Natural killer cell treated with Interleukin-12 subunit alpha and Interleukin-12 subunit beta and Interleukin-15 and Interleukin-18, amount 100 ng/mL, for 72 hours (primary cell): ENCODE data around the gene ALPL. TPM values are rescaled to one million over a fixed set of nuclear protein-coding genes. Genes with fewer than 3 reads are reported as not detected.

Experiments
- ATAC-seq, 2 donors: fragments of 150-1000 bp; cut with Tn5 transposase in 1 of 2; sonication (Bioruptor Pico), chemical (Tn5 transposase) in 1 of 2; 2 replicates each; pipeline ENCODE4 v1.10.0; 2021
- DNase-seq: peaks from one replicate; pipeline ENCODE4 v3.0.0; 2022; ENCODE audit warnings: low spot score
- H3K27ac Mint-ChIP-seq, 2 donors: 1 replicate in 1 of 2; 2 replicates in 1 of 2; pipeline ENCODE4 v1.8.0; 2022; ENCODE audit warnings: mixed read lengths in 2 of 2, mild to moderate bottlenecking in 1 of 2, moderate library complexity in 1 of 2
- H3K27me3 Mint-ChIP-seq, 2 donors: 1 replicate in 1 of 2; 2 replicates in 1 of 2; pipeline ENCODE4 v1.8.0; 2022; ENCODE audit warnings: mixed read lengths in 2 of 2
- H3K36me3 Mint-ChIP-seq: one replicate; pipeline ENCODE4 v1.8.0; 2022; ENCODE audit warnings: mixed read lengths
- H3K4me1 Mint-ChIP-seq, 2 donors: 1 replicate in 1 of 2; 2 replicates in 1 of 2; pipeline ENCODE4 v1.8.0; 2022; ENCODE audit warnings: low read depth in 2 of 2, mixed read lengths in 2 of 2, mild to moderate bottlenecking in 1 of 2
- H3K4me3 Mint-ChIP-seq: one replicate; pipeline ENCODE4 v1.8.0; 2022; ENCODE audit warnings: mixed read lengths
- H3K9me3 Mint-ChIP-seq: 2 replicates; pipeline ENCODE4 v1.8.0; 2022; ENCODE audit warnings: mixed read lengths
- total RNA-seq, 2 donors: library from RNA; stranded (reverse); gene quantifications; one replicate each; pipeline ENCODE4 v1.2.3, GENCODE V29; 2022

ALPL gene
- total RNA-seq, 2 donors from 2014 or later, result not detected

DNA sequence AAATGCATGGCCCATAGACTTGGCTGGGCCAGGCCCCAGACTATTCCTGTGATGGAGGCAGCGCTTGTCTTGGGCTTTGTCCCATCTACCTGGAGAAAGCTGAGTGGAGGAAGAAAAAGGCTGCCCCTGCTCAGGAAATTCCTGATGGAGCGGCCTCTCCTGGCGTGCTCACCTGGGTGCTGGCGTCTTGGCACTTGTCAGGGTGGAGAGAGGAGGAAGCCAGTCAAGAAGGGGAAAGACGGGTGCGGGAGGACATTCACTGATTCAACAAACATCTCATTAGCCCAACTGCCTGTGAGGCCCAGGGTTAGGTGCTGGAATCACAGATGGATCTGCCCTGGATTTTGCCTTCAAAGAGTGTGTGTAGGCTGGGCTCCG lies 16.1 kb downstream of the ALPL start:
- peaks cover 3 to 6% of the 10 kb centered on the region in 2 donors for H3K4me1 Mint-ChIP-seq
- no peaks in the 10 kb centered on the region for H3K9me3 Mint-ChIP-seq
- no peak for DNase-seq
- ATAC-seq, result no peak
- no peak overlapping the region for H3K4me3 Mint-ChIP-seq
- peaks cover 0 to 4% of the 10 kb centered on the region in 2 donors for H3K27me3 Mint-ChIP-seq
- no peak overlapping the region for H3K27ac Mint-ChIP-seq
- no peaks in the 10 kb centered on the region for H3K36me3 Mint-ChIP-seq

DNA sequence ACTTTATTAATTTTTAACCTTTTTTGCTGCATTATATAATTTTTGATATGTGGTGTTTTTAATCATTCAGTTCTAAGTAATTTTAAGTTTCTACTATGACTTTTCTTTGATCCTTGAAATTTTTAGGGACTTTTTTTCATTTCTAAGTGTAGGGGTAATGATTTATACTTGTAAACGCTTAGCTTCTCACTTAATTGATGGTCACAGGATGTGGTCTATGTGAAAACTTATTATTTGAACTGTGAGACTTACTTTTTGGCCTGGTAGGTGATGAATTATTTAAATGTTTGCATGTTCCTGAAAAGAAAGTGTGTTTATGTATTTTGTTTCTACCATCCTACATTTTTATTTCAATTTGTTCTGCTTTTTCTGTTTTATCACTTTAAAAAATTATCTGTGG lies 17.2 kb downstream of the ALPL start:
- Mint-ChIP-seq H3K27me3 (peaks cover 4 to 8% of the 10 kb centered on the region in 2 donors), H3K27ac (no peak overlapping the region), H3K4me1 (peaks cover 3 to 6% of the 10 kb centered on the region in 2 donors), H3K9me3 (no peaks in the 10 kb centered on the region), H3K4me3 (no peak overlapping the region), H3K36me3 (no peaks in the 10 kb centered on the region)
- DNase-seq (no peak), ATAC-seq (no peak)

DNA sequence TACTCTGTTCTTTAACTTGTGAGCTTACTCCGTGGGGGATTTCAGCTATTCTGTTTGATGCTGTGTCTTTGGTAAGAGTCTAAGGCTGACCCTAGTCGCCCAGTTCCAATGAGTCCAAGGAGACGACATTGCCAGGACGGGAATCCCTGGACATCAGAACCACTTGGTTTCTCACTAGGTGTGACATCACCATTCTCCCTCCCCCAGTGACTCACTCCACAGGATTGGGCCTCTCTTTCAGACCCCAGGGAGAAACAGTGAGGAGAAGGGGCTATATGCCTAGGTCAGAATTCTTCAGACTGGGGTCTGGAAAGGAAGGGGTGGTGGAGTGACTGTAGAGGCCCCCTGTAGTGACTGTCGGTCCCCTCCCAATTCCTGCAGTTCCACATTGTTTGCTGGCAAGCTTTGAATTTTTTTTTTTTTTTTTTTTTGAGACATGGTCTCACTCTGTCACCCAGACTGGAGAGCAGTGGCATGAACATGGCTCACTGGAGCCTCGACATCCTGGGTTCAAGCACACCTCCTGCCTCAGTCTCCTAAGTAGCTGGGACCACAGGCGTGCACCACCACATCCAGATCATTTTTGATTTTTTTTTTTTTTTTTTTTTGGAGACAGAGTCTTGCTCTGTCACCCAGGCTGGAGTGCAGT lies 21.3 kb downstream of the ALPL start:
- H3K27me3 Mint-ChIP-seq, result peaks cover 11 to 18% of the 10 kb centered on the region in 2 donors

DNA sequence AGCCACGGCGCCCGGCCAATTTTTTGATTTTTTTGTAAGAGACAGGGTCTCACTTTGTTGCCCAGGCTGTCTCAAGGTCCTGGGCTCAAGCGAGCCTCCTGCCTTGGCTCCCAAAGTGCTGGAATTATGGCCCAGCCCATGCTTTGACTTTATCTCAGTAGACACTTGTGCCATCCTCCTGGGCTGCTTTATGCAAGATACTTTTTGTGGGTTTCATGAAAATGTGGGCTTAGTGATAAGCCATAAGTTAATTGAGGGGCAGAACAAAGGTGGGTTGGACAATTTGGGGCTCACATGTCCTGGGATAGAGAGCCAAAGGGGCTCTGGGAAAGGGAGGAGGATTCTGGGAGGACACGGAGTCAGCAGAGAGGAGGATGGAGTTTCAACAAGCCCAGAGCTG lies 22.0 kb downstream of the ALPL start:
- Mint-ChIP-seq H3K4me3 (no peak overlapping the region), H3K4me1 (peaks cover 3 to 6% of the 10 kb centered on the region in 2 donors), H3K27me3 (peaks cover 11 to 20% of the 10 kb centered on the region in 2 donors), H3K9me3 (no peaks in the 10 kb centered on the region), H3K36me3 (no peaks in the 10 kb centered on the region), H3K27ac (no peak overlapping the region)
- DNase-seq (no peak), ATAC-seq (no peak)

More for the DNA sequence above, 21.3 kb downstream of the ALPL start:
- ATAC-seq (no peak), DNase-seq (no peak)
- no peak overlapping the region for H3K4me3 Mint-ChIP-seq
- no peaks in the 10 kb centered on the region for H3K9me3 Mint-ChIP-seq
- H3K4me1 Mint-ChIP-seq, result peaks cover 3 to 6% of the 10 kb centered on the region in 2 donors
- H3K36me3 Mint-ChIP-seq, result no peaks in the 10 kb centered on the region
- H3K27ac Mint-ChIP-seq, result no peak overlapping the region

DNA sequence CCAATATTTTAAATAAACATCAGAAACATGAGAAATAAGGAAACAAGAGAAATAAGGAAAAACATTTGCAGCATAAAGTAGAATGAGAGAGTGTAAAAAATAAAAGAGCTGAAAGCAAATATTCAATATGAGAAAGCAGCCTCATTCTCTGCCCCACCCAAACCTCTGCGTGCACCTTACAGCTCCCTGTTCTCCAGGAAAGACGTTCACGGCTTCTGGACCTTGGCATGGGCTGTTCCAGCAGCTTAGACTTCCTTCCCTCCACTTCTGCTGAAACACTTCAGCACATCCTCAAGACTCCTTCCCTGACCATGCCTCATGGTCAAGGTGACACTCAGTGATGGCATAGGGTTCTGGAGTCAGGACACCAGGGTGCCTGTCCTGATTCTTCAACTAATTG lies 23.3 kb downstream of the ALPL start:
- Mint-ChIP-seq H3K27ac (no peak overlapping the region), H3K4me1 (no peaks in the 10 kb centered on the region), H3K36me3 (no peaks in the 10 kb centered on the region), H3K9me3 (no peaks in the 10 kb centered on the region), H3K4me3 (no peak overlapping the region), H3K27me3 (peaks cover 11 to 21% of the 10 kb centered on the region in 2 donors)
- DNase-seq (no peak), ATAC-seq (no peak)

DNA sequence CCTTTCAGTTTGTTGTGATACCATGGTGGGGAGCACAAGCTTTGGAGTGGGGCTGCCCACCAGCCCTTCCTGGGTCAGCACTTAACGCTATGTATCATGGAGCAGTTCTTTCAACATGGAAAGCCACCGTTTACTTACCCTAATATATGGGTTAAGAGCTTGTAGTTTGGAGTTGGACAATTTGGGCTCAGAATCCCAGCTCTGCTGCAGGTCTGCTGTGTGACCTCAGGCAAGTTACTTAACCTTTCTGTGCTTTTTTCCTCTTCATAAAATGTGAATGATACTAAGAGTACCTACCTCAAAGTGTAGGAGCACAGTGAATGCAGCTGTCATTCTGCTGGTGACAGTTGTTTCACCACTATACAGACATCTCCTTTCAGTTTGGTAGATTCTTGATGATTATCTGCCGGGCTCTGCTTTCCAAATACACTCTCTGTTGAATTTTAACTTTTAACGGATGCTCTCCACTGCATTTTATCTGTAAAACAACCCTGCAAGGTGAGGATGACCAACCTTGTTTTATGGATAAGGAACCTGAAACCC lies 23.8 kb downstream of the ALPL start:
- no peak for ATAC-seq
- H3K4me1 Mint-ChIP-seq, result no peaks in the 10 kb centered on the region
- peaks cover 15 to 26% of the 10 kb centered on the region in 2 donors for H3K27me3 Mint-ChIP-seq
- H3K36me3 Mint-ChIP-seq, result no peaks in the 10 kb centered on the region
- H3K27ac Mint-ChIP-seq, result no peak overlapping the region
- H3K9me3 Mint-ChIP-seq, result no peaks in the 10 kb centered on the region
- no peak for DNase-seq
- no peak overlapping the region for H3K4me3 Mint-ChIP-seq

DNA sequence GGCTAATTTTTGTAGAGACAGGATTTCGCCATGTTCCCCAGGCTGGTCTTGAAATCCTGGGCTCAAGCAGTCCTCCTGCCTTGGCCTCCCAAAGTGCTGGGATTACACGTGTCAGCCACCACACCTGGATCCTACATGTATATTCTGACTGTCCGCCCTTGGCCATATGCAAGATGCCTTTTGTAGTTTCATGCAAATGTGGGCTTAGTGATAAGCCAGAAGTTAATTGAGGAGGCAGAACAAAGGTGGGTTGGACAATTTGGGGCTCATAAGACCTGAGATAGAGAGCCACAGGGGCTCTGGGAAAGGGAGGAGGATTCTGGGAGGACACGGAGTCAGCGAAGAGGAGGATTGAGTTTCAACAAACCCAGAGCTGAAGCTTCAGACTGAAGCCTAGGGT lies 24.9 kb downstream of the ALPL start:
- no peaks in the 10 kb centered on the region for H3K36me3 Mint-ChIP-seq
- peaks cover 17 to 31% of the 10 kb centered on the region in 2 donors for H3K27me3 Mint-ChIP-seq
- no peak overlapping the region for H3K4me3 Mint-ChIP-seq
- no peak overlapping the region for H3K27ac Mint-ChIP-seq
- H3K4me1 Mint-ChIP-seq, result no peaks in the 10 kb centered on the region
- no peaks in the 10 kb centered on the region for H3K9me3 Mint-ChIP-seq
- ATAC-seq (no peak), DNase-seq (no peak)

DNA sequence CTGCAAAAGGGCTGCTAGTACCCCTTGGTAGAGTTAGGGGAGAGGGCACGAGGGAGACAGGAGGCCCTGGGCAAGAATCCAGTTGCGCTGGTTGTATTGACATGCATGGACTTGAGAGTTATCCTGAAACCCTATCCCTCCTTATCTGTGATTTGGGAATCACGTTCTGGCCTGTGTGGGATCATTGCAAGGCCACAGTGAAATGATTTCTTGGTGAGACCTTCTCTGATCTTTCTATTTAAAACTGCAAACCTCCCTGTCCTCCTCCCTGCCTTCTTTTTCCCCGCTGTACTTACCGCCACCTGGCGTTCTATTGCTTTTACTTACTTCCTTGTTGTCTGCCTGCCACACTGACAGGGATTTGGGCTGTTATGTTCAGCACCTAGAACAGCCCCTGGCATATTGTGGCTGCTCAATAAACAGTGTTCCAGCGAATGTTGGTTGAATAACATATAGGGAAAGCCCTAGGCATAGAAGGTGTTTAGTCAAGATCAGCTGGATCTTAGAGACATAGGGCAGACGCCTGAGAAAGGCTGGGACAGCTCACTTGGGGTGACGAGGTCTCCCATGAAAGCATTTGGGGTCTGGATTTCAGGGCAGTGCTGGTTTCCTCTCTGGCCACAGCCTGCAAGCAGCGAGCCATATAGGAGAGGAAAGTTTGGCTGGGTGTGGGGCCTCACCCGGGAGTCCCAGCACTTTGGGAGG lies 25.6 kb downstream of the ALPL start:
- no peaks in the 10 kb centered on the region for H3K4me1 Mint-ChIP-seq
- H3K36me3 Mint-ChIP-seq, result no peaks in the 10 kb centered on the region
- no peaks in the 10 kb centered on the region for H3K9me3 Mint-ChIP-seq
- no peak for DNase-seq
- H3K27ac Mint-ChIP-seq, result no peak overlapping the region
- ATAC-seq, result no peak
- H3K4me3 Mint-ChIP-seq, result no peak overlapping the region
- H3K27me3 Mint-ChIP-seq, result peaks cover 17 to 31% of the 10 kb centered on the region in 2 donors

DNA sequence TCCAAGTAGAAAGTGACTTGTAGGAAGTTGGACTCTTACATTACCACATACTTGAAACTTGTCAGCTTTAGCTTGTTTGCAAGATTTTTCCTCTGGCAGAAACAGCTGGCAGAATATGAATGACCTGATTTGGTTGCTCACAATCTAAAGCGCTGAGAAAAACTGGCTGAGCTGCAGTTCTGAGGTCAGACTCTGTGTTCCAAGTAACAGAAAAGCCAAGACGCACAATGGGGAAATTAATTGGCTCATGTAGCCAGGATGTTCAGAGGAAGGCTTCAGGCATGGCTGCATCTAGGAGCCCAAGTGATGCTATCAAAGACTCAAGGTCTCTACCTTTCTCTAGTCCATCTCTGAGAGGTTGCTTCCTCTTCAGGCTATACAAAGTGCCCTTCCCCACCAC lies 27.0 kb downstream of the ALPL start:
- no peaks in the 10 kb centered on the region for H3K4me1 Mint-ChIP-seq
- peaks cover 23 to 25% of the 10 kb centered on the region in 2 donors for H3K27me3 Mint-ChIP-seq
- no peaks in the 10 kb centered on the region for H3K36me3 Mint-ChIP-seq
- no peak overlapping the region for H3K4me3 Mint-ChIP-seq
- no peak overlapping the region for H3K27ac Mint-ChIP-seq
- H3K9me3 Mint-ChIP-seq, result no peaks in the 10 kb centered on the region
- ATAC-seq, result no peak
- DNase-seq, result no peak

DNA sequence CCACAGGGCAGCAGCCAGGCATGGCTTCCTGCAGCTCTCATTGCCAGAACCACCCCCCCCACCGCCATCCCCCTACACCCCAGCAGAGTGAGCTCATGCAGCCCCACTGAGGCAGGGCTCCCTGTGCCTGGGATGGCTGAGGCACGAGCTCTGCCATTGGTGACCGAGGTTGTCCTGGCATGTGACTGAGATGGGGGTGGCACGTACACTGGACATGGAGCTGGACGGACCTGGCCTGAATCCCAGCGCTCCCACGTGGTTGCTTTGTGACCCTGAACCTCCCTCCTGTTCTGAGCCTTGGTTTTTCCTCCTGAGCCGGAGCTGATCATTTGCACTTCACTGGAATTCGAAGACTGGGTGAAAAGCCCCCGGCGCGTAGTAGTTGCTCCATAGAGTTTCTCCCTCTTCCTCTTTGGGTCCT lies 28.3 kb downstream of the ALPL start:
- Mint-ChIP-seq H3K27ac (no peak overlapping the region), H3K4me1 (no peaks in the 10 kb centered on the region), H3K27me3 (peaks cover 14 to 23% of the 10 kb centered on the region in 2 donors), H3K36me3 (no peaks in the 10 kb centered on the region), H3K9me3 (no peaks in the 10 kb centered on the region), H3K4me3 (no peak overlapping the region)
- no peak for ATAC-seq
- DNase-seq, result no peak

DNA sequence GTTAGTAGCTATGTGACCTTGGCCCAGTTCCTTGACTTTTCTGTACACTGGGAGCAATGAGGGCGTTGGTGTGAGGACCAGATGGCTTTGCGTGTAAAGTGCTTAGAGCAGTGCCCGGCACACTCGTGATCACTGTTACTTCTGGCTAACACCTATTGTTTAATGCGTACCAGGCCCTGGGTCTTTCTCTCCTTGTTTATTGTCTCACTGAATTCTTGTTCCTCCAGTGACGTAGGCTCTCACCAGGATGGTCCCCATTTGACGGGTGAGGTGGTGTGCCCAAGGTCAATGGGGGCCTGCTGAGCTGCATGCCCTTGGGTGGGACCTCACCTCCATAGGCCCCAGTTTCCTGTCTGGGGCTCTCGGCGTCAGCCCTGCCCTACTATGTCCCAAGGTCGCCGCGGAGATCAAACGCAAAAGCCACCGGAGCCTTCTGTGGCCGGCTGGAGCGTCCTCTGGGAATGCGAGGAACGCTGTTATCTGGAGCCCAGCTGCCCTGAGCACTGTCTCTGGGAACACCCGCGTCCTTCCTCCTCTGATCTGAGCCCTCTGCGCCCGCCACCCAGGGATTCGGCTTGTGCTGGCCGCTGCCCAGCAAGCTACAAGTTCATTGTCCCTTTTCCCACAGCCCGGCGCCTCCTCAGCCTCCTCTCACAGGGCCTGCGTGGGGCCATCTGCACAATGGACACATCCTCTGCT lies 28.9 kb downstream of the ALPL start:
- H3K27ac Mint-ChIP-seq, result no peak overlapping the region
- no peak overlapping the region for H3K4me3 Mint-ChIP-seq
- no peaks in the 10 kb centered on the region for H3K4me1 Mint-ChIP-seq
- DNase-seq (no peak), ATAC-seq (no peak)
- no peaks in the 10 kb centered on the region for H3K9me3 Mint-ChIP-seq
- peaks cover 14 to 19% of the 10 kb centered on the region in 2 donors for H3K27me3 Mint-ChIP-seq
- no peaks in the 10 kb centered on the region for H3K36me3 Mint-ChIP-seq

DNA sequence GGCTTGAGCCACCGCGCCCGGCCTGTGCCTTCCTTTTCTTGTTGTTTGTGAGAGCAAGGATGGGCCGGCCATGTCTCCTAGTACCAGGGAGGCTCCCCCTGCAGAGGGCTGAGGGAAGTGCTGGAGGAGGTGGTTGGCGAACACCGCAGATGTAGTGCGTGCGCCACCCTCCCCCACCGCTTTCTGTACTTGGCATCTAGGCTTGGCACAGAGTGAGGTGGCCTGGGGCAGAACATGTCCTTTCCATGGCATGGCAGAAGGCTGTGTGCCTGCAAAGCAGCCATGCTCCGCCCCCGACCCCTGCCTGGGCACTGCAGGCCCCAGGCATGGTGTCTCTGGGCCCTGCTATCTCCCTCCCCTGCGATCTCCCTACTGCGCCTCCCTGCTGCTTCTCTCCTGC lies 30.7 kb downstream of the ALPL start:
- DNase-seq, result no peak
- H3K36me3 Mint-ChIP-seq, result no peaks in the 10 kb centered on the region
- H3K4me3 Mint-ChIP-seq, result no peak overlapping the region
- H3K27ac Mint-ChIP-seq, result no peak overlapping the region
- peaks cover 14 to 15% of the 10 kb centered on the region in 2 donors for H3K27me3 Mint-ChIP-seq
- ATAC-seq, result no peak
- H3K9me3 Mint-ChIP-seq, result no peaks in the 10 kb centered on the region
- no peaks in the 10 kb centered on the region for H3K4me1 Mint-ChIP-seq

DNA sequence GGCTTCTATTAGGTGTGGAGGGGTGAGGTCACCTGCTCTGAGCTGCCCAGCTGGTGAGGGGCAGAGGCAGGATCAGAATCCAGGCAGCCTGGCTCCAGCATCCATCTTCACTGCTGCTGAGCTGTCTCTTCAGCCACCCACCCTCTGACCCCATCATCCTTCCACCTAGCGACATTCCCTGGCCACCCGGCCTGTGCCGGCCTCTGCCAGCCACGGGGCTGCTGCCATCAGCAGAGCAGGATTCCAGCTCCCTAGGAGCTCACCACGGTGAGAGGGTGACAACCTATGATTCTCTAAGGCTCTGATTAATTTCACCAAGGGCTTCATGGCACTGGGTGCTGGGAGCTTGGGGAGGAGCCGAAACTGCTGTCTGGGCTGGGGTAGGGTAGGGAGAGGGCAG lies 32.1 kb downstream of the ALPL start:
- Mint-ChIP-seq H3K36me3 (no peaks in the 10 kb centered on the region), H3K4me3 (no peak overlapping the region), H3K27ac (no peak overlapping the region), H3K4me1 (no peaks in the 10 kb centered on the region), H3K27me3 (peaks cover 11 to 14% of the 10 kb centered on the region in 2 donors), H3K9me3 (no peaks in the 10 kb centered on the region)
- DNase-seq (no peak), ATAC-seq (peak in 1 of 2 donors; percentile 16)

DNA sequence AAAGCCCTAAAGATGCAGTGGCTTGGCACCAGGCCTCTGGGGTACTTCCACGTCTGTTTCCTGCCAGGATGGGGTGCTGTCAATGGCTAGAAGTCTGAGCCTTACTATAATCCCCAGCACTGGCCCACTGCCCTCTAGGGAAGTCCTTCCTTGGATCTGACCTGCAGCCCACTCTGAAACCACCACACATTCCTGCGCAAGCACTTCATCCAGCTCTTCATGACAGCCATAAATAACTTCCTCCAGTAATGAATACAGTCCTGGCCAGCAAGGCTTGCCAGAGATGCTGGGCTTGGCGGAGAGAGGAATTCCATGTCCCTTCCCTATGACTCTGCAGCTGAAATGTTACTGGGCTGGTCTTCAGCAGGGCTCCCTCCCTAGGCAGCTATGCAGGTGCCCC lies 32.6 kb downstream of the ALPL start:
- Mint-ChIP-seq H3K27ac (no peak overlapping the region), H3K4me3 (no peak overlapping the region), H3K27me3 (peaks cover 10 to 14% of the 10 kb centered on the region in 2 donors), H3K4me1 (no peaks in the 10 kb centered on the region), H3K36me3 (no peaks in the 10 kb centered on the region), H3K9me3 (no peaks in the 10 kb centered on the region)
- DNase-seq, result no peak
- no peak for ATAC-seq
